Sigmoid colon (tissue), 7 donors: ENCODE data around the gene SMIM44. TPM values are rescaled to one million over a fixed set of nuclear protein-coding genes. Genes with fewer than 3 reads are reported as not detected.

ENCODE experiments used
- DNase-seq: peaks from one replicate; pipeline ENCODE4 v3.0.0-alpha.2; 2019
- H3K27ac ChIP-seq, 4 donors: fragments of 200-600 bp; sonication (generic); one replicate each; pipeline ENCODE4 v1.5.1; 2016 to 2019; ENCODE audit warnings: mild to moderate bottlenecking in 1 of 4
- H3K27me3 ChIP-seq, 3 donors: fragments of 200-600 bp; sonication (generic); one replicate each; pipeline ENCODE4 v1.5.1; 2019; ENCODE audit warnings: mild to moderate bottlenecking in 1 of 3
- H3K36me3 ChIP-seq, 4 donors: fragments of 200-600 bp; sonication (generic); one replicate each; pipeline ENCODE4 v1.5.1; 2016 to 2019
- H3K4me1 ChIP-seq, 4 donors: fragments of 200-600 bp; sonication (generic); one replicate each; pipeline ENCODE4 v1.5.1; 2017 to 2019
- H3K4me3 ChIP-seq, 4 donors: fragments of 200-600 bp; sonication (generic); one replicate each; pipeline ENCODE4 v1.5.1; 2017 to 2019; ENCODE audit warnings: mild to moderate bottlenecking in 2 of 4, moderate library complexity in 1 of 4
- H3K9me3 ChIP-seq, 4 donors: fragments of 200-600 bp in 3 of 4; sonication (generic) in 3 of 4; one replicate each; pipeline versions ENCODE4 v1.5.1 to v1.6.1; 2013 to 2019
- CTCF ChIP-seq, 4 experiments: fragments of 450-650 bp in 3 of 4; fragments of 200-600 bp in 1 of 4; IDR thresholded peaks; one replicate each; pipeline ENCODE4 v1.5.1; 2016 to 2019; ENCODE audit warnings: antibody characterized with exemption in 4 of 4, mild to moderate bottlenecking in 3 of 4, moderate library complexity in 2 of 4
- EP300 ChIP-seq, 4 donors: sonication (generic); formaldehyde crosslinking; IDR thresholded peaks; one replicate each; pipeline ENCODE4 v1.6.1; 2017; ENCODE audit warnings: antibody characterized with exemption in 4 of 4
- POLR2A ChIP-seq, 2 donors: fragments of 450-650 bp; IDR thresholded peaks; one replicate each; pipeline ENCODE4 v1.6.1; 2016; ENCODE audit warnings: antibody characterized with exemption in 2 of 2, mild to moderate bottlenecking in 2 of 2, moderate library complexity in 2 of 2
- POLR2AphosphoS5 ChIP-seq, 4 donors: sonication (generic); formaldehyde crosslinking; IDR thresholded peaks; one replicate each; pipeline ENCODE4 v1.6.1; 2017; ENCODE audit warnings: antibody characterized with exemption in 4 of 4
- WGBS, 2 donors: extraction: QIAGEN DNeasy Blood & Tissue Kit; methylation state at CpG; one replicate each; pipeline ENCODE4 v1.1.7; 2013; 5-methylcytosine and 5-hydroxymethylcytosine counted together
- intact Hi-C: fragments of 100-400 bp; cut with DNase I; formaldehyde crosslinking; loops from one replicate; pipeline ENCODE4 v1.15.1; 2023
- polyA plus RNA-seq, 3 donors: library from polyadenylated mRNA; stranded (reverse); fragments of 200-250 nt; gene quantifications; one replicate each; pipeline ENCODE4 v1.2.3, GENCODE V29; 2013
- total RNA-seq, 4 donors: library from RNA; depleted of rRNA; stranded (reverse); fragments of >200 nt; gene quantifications; one replicate each; pipeline ENCODE4 v1.1.0, GENCODE V29; 2016
- donor health status: healthy with polysubstance abuse.
- donor health status: Bipolar disorder and iron deficiency.
- donor health status: healthy.

The SMIM44 gene
- total and polyA plus RNA-seq, 7 donors, result 2.9 TPM; not detected in 6

DNA sequence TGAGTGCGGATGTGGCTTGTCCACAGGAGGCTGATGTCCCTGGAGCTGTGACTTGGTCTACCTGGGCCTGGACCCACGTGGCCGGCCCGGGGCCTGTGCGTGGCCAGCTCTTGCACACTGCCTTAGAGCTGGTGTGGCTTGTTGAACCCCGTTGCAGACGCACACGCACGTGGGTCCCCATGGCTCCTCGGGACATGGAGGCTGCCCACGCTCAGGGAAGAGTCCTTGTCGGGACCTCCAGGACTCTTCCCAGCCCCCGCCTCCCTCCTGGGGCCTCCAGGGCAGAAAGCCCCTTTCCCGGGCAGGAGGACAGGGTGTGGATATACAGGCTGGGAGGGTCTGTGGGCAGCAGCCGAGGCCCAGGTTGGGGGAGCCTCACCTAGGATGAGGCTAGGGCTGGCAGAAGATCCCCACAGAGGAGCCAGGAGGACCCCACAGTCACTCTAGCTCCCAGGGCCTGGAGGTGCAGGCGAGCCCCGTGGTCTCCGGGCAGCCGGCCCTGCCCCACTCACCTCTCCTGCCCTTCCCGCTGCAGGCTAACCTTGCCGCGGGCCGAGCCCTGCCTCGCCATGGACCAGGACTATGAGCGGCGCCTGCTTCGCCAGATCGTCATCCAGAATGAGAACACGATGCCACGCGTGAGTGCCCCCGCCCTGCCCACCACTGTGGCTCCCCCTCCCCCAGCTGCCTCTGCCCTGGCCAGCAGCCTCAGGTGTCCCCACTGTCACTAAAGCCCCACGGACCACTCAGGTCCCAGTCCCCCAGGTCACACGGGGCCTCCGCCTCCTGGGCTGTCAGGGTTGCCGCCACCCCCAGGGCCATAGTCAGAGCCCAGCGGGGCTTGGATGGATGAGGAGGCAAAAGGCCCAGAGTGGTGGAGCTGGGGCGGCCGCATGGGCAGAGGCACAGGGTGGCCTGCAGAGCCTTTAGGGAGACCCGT, 39.5 kb upstream of the SMIM44 start:
- no peaks in the 10 kb centered on the region for H3K27me3 ChIP-seq
- no peak overlapping the region for H3K4me3 ChIP-seq
- no peak overlapping the region for H3K27ac ChIP-seq
- H3K36me3 ChIP-seq, result peaks cover 17 to 56% (median 31%) of the 10 kb centered on the region in 4 donors
- 95 to 97% methylated on average over 40 of the region's 40 CpGs for WGBS, 2 donors
- H3K4me1 ChIP-seq, result no peaks in the 10 kb centered on the region
- no peak for DNase-seq
- intact Hi-C loops, result no loop called here
- no peaks in the 10 kb centered on the region for H3K9me3 ChIP-seq
- TF ChIP-seq POLR2A (IDR thresholded peaks at IDR 0.05), result no peak
- no peak for TF ChIP-seq CTCF (IDR thresholded peaks at IDR 0.05)
- no peak for TF ChIP-seq POLR2AphosphoS5 (IDR thresholded peaks at IDR 0.05)
- TF ChIP-seq EP300 (IDR thresholded peaks at IDR 0.05), result no peak

DNA sequence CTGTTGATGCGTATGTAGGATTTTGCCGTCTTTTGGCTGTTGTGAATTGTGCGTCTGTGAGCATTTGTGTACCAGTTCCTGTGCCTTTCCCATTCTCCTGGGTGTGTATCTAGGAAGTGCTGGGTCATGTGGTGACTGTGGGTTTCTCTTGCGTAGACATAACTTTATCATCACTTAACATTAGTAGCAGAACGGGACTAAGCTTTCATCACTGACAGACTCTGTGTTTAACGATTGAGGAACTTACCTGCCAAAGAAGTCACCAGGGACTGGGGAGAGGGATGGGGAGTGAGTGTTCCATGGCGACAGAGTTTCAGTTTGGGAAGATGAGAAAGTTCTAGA, 37.8 kb upstream of the SMIM44 start:
- peaks cover 0 to 13% (median 11%) of the 10 kb centered on the region in 4 donors for H3K4me1 ChIP-seq
- no peaks in the 10 kb centered on the region for H3K9me3 ChIP-seq
- 87 to 89% methylated on average over 7 of the region's 7 CpGs for WGBS, 2 donors
- TF ChIP-seq POLR2A (IDR thresholded peaks at IDR 0.05), result no peak
- TF ChIP-seq CTCF (IDR thresholded peaks at IDR 0.05), result no peak
- no peak for TF ChIP-seq POLR2AphosphoS5 (IDR thresholded peaks at IDR 0.05)
- TF ChIP-seq EP300 (IDR thresholded peaks at IDR 0.05), result no peak
- intact Hi-C loops, result no loop called here
- H3K27ac ChIP-seq, result no peak overlapping the region
- no peak for DNase-seq
- no peak overlapping the region for H3K4me3 ChIP-seq
- no peaks in the 10 kb centered on the region for H3K27me3 ChIP-seq
- peaks cover 3 to 40% (median 18%) of the 10 kb centered on the region in 4 donors for H3K36me3 ChIP-seq

- Histone ChIP-seq H3K27ac (no peak overlapping the region), H3K4me1 (peaks cover 0 to 19% (median 14%) of the 10 kb centered on the region in 4 donors), H3K27me3 (no peaks in the 10 kb centered on the region), H3K9me3 (no peaks in the 10 kb centered on the region), H3K36me3 (peaks cover 3 to 34% (median 13%) of the 10 kb centered on the region in 4 donors), H3K4me3 (no peak overlapping the region)
- no peak for DNase-seq
- no peak for TF ChIP-seq CTCF (IDR thresholded peaks at IDR 0.05)
- TF ChIP-seq POLR2A (IDR thresholded peaks at IDR 0.05), result no peak
- TF ChIP-seq POLR2AphosphoS5 (IDR thresholded peaks at IDR 0.05), result no peak
- TF ChIP-seq EP300 (IDR thresholded peaks at IDR 0.05), result no peak
- WGBS, 2 donors, result 85 to 89% methylated on average over 37 of the region's 37 CpGs
- intact Hi-C loops, result no loop called here
Observed at GRCh38 chr19:3520166-3521103, 37.2 kb upstream of the SMIM44 start.

GRCh38 chr19:3519126-3519525, 35.9 kb upstream of the SMIM44 start:
- Histone ChIP-seq H3K27ac (no peak overlapping the region), H3K36me3 (peaks cover 0 to 23% (median 7%) of the 10 kb centered on the region in 4 donors), H3K4me1 (peaks cover 0 to 26% (median 14%) of the 10 kb centered on the region in 4 donors), H3K27me3 (no peaks in the 10 kb centered on the region), H3K4me3 (no peak overlapping the region), H3K9me3 (no peaks in the 10 kb centered on the region)
- intact Hi-C loops, result no loop called here
- DNase-seq, result no peak
- TF ChIP-seq POLR2AphosphoS5 (IDR thresholded peaks at IDR 0.05) (no peak), EP300 (IDR thresholded peaks at IDR 0.05) (no peak), POLR2A (IDR thresholded peaks at IDR 0.05) (no peak), CTCF (IDR thresholded peaks at IDR 0.05) (no peak)
- WGBS, 2 donors, result 91 to 93% methylated on average over 18 of the region's 18 CpGs
